Non-pigmented ciliary epithelial cell (primary cell): ENCODE data around the gene RAD50.

Experiments
- DNase-seq: peaks from one replicate; pipeline ENCODE4 v3.0.0-alpha.2; 2010; ENCODE audit warnings: low read depth

The RAD50 gene

GRCh38 chr5:132661231-132662003 is 104.6 kb downstream of the RAD50 start:
- no peak for DNase-seq

- DNase-seq: no peak
Observed at GRCh38 chr5:132662004-132662401, 105.2 kb downstream of the RAD50 start.

- no peak for DNase-seq
Observed at GRCh38 chr5:132662925-132663770, 106.4 kb downstream of the RAD50 start.

GRCh38 chr5:132663771-132664695 is 107.3 kb downstream of the RAD50 start:
- DNase-seq: no peak

GRCh38 chr5:132664696-132665209 is 108.0 kb downstream of the RAD50 start:
- no peak for DNase-seq

GRCh38 chr5:132665574-132666080 is 108.8 kb downstream of the RAD50 start:
- no peak for DNase-seq

DNA sequence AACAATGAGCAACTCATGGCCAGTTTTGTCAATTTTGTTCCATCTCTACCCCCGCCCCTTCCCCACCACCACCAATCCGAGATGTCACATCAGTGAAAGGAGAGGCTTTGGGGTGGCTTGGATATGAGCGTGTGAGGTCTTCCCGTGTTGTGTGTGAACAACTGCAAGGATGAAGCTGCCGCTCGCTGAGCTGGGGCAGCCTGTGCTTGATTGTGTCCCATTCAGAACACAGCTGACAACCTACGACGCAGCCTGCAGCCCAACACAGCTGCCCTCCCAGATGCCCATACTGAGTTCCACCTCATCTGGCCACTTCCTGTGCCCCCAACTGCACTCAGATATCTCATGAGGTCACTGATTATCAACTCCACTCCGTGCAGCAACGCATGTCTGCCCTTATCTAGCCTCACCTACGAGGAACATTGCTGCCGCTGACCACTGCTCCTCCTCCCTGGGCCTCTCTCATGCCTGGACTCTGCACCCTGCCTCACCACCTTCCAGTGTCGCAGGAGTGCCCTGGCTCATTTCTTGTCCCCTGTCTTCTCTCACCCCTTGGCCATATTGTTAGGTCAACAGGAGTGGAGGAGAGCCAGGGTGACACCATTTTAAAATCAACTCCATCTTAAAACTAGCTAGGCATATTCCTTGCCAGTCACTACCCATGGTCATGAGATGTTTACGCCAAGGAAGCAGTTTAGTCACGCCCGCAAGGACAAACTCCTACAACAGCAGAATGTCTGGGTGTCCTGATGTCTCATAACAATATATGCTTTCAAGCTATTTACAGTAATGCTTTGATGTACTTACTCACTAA is 109.7 kb downstream of the RAD50 start:
- no peak for DNase-seq

DNA sequence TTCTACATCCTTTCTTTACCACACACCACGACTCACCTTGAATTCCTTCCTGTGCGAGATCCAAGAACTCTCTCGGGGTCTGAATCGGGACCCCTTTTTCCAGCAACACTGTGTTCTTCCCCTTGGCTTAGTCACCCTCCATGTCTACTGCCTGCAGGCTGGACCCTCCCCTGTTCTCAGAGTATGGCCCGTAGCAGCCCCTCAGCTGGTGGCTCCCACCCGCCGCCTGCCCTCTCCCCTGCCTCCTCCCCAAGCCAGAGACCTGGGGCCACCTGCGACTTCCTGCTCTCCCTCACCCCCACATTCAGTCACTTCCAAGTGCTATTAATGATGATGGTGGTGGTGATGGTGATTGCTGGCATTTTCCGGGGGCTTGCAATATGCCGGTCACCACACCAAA is 110.5 kb downstream of the RAD50 start:
- no peak for DNase-seq

GRCh38 chr5:132667761-132668705 is 111.3 kb downstream of the RAD50 start:
- DNase-seq: no peak

DNA sequence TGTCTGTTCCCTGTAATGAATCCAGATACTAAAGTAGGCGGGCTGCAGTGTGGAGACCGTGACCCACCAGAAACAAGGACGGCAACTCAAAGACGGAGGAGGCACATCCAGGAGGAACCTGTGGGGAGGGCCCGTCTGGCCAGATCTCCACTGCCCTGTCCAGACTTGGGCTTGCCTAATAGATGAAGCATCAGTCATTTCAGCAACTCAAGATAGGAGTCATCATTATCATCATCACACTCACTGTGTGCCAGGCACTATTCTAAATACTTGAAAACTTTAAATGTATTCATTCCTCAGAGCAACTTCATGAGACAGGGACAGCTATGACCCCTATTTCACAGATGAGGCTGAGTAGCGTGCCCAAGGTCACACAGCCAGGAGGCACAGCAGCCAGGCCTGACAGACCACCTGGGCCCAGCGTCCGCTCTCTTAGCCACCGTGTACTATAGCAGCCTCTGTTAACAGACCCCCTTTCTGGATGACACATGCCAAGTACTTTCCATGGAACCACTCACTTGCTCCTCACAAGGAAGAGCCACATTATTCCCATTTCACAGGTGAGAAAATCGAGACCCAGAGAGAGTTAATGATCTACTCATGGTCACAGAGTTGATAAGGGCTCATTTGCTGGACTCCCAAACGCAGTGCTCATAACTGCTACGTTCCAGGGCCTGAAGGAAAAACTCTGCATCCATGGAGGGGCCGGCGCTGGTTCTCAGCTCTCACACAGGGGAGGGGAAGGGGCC is 112.1 kb downstream of the RAD50 start:
- DNase-seq: no peak

- DNase-seq: no peak
Observed at GRCh38 chr5:132669455-132669820, 112.7 kb downstream of the RAD50 start.

- DNase-seq: no peak
Observed at GRCh38 chr5:132669966-132670882, 113.4 kb downstream of the RAD50 start.

DNA sequence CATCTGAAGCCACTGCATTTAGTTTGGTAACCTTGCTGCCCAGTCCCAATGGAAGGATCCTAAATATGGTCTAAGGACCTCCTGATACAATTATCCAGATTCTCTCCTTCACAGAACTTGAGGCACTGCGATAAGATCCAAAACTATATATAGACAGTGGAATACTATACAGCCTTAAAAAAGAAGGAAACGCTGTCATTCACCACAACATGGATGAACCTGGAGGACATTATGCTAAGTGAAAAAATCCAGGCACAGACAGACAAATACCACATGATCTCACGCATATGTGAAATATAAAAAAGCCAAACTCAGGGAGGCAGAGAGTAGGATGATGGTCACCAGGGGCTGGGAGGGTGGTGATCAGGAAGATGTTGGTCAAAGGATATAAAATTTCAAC is 114.2 kb downstream of the RAD50 start:
- no peak for DNase-seq

DNA sequence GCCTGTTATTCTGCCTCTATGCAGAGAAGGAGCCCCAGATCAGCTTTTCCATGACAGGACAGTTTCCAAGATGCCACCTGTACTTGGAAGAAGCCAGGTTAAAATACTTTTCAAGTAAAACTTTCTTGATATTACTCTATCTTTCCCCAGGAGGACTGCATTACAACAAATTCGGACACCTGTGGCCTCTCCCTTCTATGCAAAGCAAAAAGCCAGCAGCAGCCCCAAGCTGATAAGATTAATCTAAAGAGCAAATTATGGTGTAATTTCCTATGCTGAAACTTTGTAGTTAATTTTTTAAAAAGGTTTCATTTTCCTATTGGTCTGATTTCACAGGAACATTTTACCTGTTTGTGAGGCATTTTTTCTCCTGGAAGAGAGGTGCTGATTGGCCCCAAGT is 116.7 kb downstream of the RAD50 start:
- no peak for DNase-seq

- no peak for DNase-seq
Observed at GRCh38 chr5:132673939-132674630, 117.3 kb downstream of the RAD50 start, which contains the start of gene IL4. IL4 (plus strand) TSS chr5:132673989; CDS start chr5:132674051, 62 bp downstream.

DNA sequence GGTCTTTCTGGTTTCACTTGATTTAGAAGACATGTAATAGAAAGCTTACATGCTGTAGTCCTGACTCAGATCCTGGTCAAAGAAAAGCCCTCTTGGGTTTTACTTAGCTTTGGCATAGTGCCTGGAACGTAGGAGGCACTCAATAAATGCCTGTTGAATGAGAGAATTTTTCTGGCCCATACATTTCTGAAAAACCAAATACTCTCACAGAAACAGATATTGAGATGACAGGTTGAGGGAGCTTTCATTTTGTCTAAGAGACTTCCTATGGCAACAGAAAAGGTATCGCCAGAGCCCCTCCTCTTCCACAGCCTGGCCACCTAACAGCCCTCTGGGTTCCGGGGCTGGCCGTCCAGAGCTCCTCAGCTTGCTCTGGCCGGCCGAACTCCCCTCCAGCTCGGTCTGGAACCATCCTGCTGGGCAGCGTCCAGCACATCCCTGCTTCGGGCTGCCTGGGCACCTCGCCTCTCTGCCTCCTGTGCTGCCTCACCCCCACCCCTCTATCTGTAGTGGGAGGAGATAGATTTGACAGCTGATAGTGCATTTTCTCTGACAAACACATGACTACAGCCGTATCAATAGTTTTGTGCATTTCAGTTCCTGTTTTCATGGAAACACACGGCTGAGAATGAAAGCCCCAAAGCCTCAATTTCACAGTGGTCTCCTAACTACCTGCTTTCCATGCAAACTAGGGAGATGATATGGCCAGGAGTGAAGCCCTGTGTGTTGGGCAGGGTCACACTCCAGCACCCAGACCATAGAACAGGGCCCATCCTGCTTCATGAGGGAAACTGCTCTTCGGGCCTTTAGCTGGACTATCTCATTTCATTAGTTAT is 118.1 kb downstream of the RAD50 start:
- peak; percentile 96 for DNase-seq
